BLaER1 (cell line): Measurements from ENCODE around the gene MACROH2A1.

Source experiments
- H3K27ac ChIP-seq: shearing (Covaris generic); formaldehyde crosslinking; 2 replicates; pipeline ENCODE4 v1.8.1; 2022
- H3K27me3 ChIP-seq: shearing (Covaris generic); formaldehyde crosslinking; 2 replicates; pipeline ENCODE4 v1.8.1; 2022
- H3K36me3 ChIP-seq: shearing (Covaris generic); formaldehyde crosslinking; 2 replicates; pipeline ENCODE4 v1.8.1; 2022
- H3K4me1 ChIP-seq: shearing (Covaris generic); formaldehyde crosslinking; 2 replicates; pipeline ENCODE4 v1.8.1; 2022
- H3K4me2 ChIP-seq: shearing (Covaris generic); formaldehyde crosslinking; 2 replicates; pipeline ENCODE4 v1.8.1; 2022
- H3K4me3 ChIP-seq: shearing (Covaris generic); formaldehyde crosslinking; 2 replicates; pipeline ENCODE4 v1.8.1; 2022
- H3K9ac ChIP-seq: shearing (Covaris generic); formaldehyde crosslinking; 2 replicates; pipeline ENCODE4 v1.8.1; 2022
- H3K9me3 ChIP-seq: shearing (Covaris generic); formaldehyde crosslinking; 2 replicates; pipeline ENCODE4 v1.8.1; 2022
- H4K20me1 ChIP-seq: shearing (Covaris generic); formaldehyde crosslinking; 2 replicates; pipeline ENCODE4 v1.8.1; 2022
- Cebpa-rat ChIP-seq: shearing (Covaris generic); IDR thresholded peaks from 2 replicates; pipeline ENCODE4 v1.8.1; 2022

The MACROH2A1 gene

GRCh38 chr5:135310328-135310989 lies 88.6 kb downstream of the MACROH2A1 start:
- Histone ChIP-seq H3K36me3 (no peaks in the 10 kb centered on the region), H4K20me1 (no peaks in the 10 kb centered on the region), H3K9ac (no peak overlapping the region), H3K4me1 (no peaks in the 10 kb centered on the region), H3K4me2 (no peak overlapping the region), H3K27ac (no peak overlapping the region), H3K9me3 (no peaks in the 10 kb centered on the region), H3K27me3 (no peaks in the 10 kb centered on the region), H3K4me3 (no peak overlapping the region)
- TF ChIP-seq Cebpa-rat = no peak

- Histone ChIP-seq H3K4me2 (no peak overlapping the region), H3K27ac (no peak overlapping the region), H4K20me1 (no peaks in the 10 kb centered on the region), H3K9ac (no peak overlapping the region), H3K9me3 (no peaks in the 10 kb centered on the region), H3K4me1 (0 out of 2 replicates have a peak, but pooled peaks cover under 1% of the 10 kb centered on the region), H3K4me3 (no peak overlapping the region), H3K36me3 (no peaks in the 10 kb centered on the region), H3K27me3 (no peaks in the 10 kb centered on the region)
- TF ChIP-seq Cebpa-rat = no peak
These were observed 89.4 kb downstream of the MACROH2A1 start for GRCh38 chr5:135309391-135310327.

GRCh38 chr5:135308752-135309151 lies 90.3 kb downstream of the MACROH2A1 start:
- Histone ChIP-seq H3K27ac (no peak overlapping the region), H3K4me2 (no peak overlapping the region)

GRCh38 chr5:135308245-135308644 lies 90.8 kb downstream of the MACROH2A1 start:
- no peaks in the 10 kb centered on the region for H3K36me3 ChIP-seq
- H3K9ac ChIP-seq = no peak overlapping the region
- no peaks in the 10 kb centered on the region for H3K27me3 ChIP-seq
- no peak overlapping the region for H3K4me2 ChIP-seq
- H4K20me1 ChIP-seq = no peaks in the 10 kb centered on the region
- H3K27ac ChIP-seq = no peak overlapping the region
- H3K4me1 ChIP-seq = 0 out of 2 replicates have a peak, but pooled peaks cover 7% of the 10 kb centered on the region
- no peak overlapping the region for H3K4me3 ChIP-seq
- no peaks in the 10 kb centered on the region for H3K9me3 ChIP-seq
- TF ChIP-seq Cebpa-rat = no peak

More at GRCh38 chr5:135308752-135309151, 90.3 kb downstream of the MACROH2A1 start:
- Histone ChIP-seq H3K36me3 (no peaks in the 10 kb centered on the region), H3K4me1 (0 out of 2 replicates have a peak, but pooled peaks cover 7% of the 10 kb centered on the region), H3K4me3 (no peak overlapping the region), H3K9ac (no peak overlapping the region), H3K9me3 (no peaks in the 10 kb centered on the region), H3K27me3 (no peaks in the 10 kb centered on the region), H4K20me1 (no peaks in the 10 kb centered on the region)
- no peak for TF ChIP-seq Cebpa-rat

GRCh38 chr5:135307143-135307903 lies 91.7 kb downstream of the MACROH2A1 start:
- no peak overlapping the region for H3K27ac ChIP-seq
- H3K4me2 ChIP-seq = no peak overlapping the region
- H3K4me1 ChIP-seq = 0 out of 2 replicates have a peak, but pooled peaks cover 7% of the 10 kb centered on the region
- no peak overlapping the region for H3K9ac ChIP-seq
- TF ChIP-seq Cebpa-rat = no peak
- H4K20me1 ChIP-seq = no peaks in the 10 kb centered on the region
- H3K36me3 ChIP-seq = no peaks in the 10 kb centered on the region
- H3K27me3 ChIP-seq = no peaks in the 10 kb centered on the region
- H3K9me3 ChIP-seq = no peaks in the 10 kb centered on the region
- no peak overlapping the region for H3K4me3 ChIP-seq

GRCh38 chr5:135306557-135306956 lies 92.5 kb downstream of the MACROH2A1 start:
- Histone ChIP-seq H3K9me3 (no peaks in the 10 kb centered on the region), H3K4me3 (no peak overlapping the region), H3K36me3 (no peaks in the 10 kb centered on the region), H3K4me2 (no peak overlapping the region), H3K9ac (no peak overlapping the region), H4K20me1 (no peaks in the 10 kb centered on the region), H3K27ac (no peak overlapping the region), H3K4me1 (0 out of 2 replicates have a peak, but pooled peaks cover 7% of the 10 kb centered on the region), H3K27me3 (no peaks in the 10 kb centered on the region)
- no peak for TF ChIP-seq Cebpa-rat

- H3K4me2 ChIP-seq = no peak overlapping the region
- H3K9ac ChIP-seq = no peak overlapping the region
- H4K20me1 ChIP-seq = no peaks in the 10 kb centered on the region
- no peak for TF ChIP-seq Cebpa-rat
- H3K9me3 ChIP-seq = no peaks in the 10 kb centered on the region
- no peaks in the 10 kb centered on the region for H3K27me3 ChIP-seq
- no peak overlapping the region for H3K27ac ChIP-seq
- no peaks in the 10 kb centered on the region for H3K36me3 ChIP-seq
- no peak overlapping the region for H3K4me3 ChIP-seq
- H3K4me1 ChIP-seq = 0 out of 2 replicates have a peak, but pooled peaks cover 7% of the 10 kb centered on the region
These were observed 94.4 kb downstream of the MACROH2A1 start for GRCh38 chr5:135304352-135305221.

GRCh38 chr5:135303582-135304173 lies 95.4 kb downstream of the MACROH2A1 start:
- H3K27me3 ChIP-seq = no peaks in the 10 kb centered on the region
- no peak overlapping the region for H3K4me2 ChIP-seq
- no peak overlapping the region for H3K4me3 ChIP-seq
- no peaks in the 10 kb centered on the region for H3K9me3 ChIP-seq
- no peak overlapping the region for H3K27ac ChIP-seq
- H3K4me1 ChIP-seq = 0 out of 2 replicates have a peak, but pooled peaks cover 7% of the 10 kb centered on the region
- H3K36me3 ChIP-seq = no peaks in the 10 kb centered on the region
- H3K9ac ChIP-seq = no peak overlapping the region
- no peak for TF ChIP-seq Cebpa-rat
- H4K20me1 ChIP-seq = no peaks in the 10 kb centered on the region
